PC-3 (cell line): Measurements from ENCODE around the gene PRR14.

ENCODE experiments used
- EZH2 ChIP-seq: fragments of 300-600 bp; sonication (generic); IDR thresholded peaks from one replicate; pipeline ENCODE4 v1.6.1; 2017; ENCODE audit warnings: antibody characterized with exemption, mild to moderate bottlenecking, low read length; ENCODE audit not compliant: unreplicated experiment
- EZH2phosphoT487 ChIP-seq: fragments of 300-600 bp; sonication (generic); IDR thresholded peaks from 2 replicates; pipeline ENCODE4 v1.6.1; 2018; ENCODE audit warnings: mild to moderate bottlenecking, antibody characterized with exemption, low read length, borderline replicate concordance
- TF ChIP-seq, protein P1 (sequence below): fragments of 300-600 bp; sonication (generic); conservative IDR thresholded peaks from 2 replicates; pipeline ENCODE4 v1.5.1; 2017; ENCODE audit warnings: antibody characterized with exemption, low read depth, mild to moderate bottlenecking, low read length

DNA sequence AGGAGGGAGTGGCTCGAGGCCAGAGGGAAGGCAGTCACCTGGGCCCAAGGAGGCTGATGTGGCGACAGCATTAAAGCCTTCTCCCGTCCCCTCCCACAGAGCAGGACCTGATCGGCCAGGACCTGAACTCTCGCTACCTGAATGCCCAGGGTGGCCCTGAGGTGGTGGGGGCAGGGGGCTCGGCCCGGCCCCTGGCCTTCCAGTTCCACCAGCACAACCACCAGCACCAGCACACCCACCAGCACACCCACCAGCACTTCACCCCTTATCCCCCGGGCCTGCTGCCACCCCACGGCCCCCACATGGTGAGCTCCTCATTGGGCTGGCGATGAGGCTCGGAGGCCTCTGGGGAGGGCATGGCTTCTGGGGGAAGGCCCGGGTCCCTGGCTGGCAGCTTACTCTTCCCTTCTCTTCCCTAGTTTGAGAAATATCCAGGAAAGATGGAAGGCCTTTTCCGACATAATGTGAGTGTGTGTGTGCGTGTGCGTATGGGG, 13.9 kb downstream of the PRR14 start:
- TF ChIP-seq, protein P1, sequence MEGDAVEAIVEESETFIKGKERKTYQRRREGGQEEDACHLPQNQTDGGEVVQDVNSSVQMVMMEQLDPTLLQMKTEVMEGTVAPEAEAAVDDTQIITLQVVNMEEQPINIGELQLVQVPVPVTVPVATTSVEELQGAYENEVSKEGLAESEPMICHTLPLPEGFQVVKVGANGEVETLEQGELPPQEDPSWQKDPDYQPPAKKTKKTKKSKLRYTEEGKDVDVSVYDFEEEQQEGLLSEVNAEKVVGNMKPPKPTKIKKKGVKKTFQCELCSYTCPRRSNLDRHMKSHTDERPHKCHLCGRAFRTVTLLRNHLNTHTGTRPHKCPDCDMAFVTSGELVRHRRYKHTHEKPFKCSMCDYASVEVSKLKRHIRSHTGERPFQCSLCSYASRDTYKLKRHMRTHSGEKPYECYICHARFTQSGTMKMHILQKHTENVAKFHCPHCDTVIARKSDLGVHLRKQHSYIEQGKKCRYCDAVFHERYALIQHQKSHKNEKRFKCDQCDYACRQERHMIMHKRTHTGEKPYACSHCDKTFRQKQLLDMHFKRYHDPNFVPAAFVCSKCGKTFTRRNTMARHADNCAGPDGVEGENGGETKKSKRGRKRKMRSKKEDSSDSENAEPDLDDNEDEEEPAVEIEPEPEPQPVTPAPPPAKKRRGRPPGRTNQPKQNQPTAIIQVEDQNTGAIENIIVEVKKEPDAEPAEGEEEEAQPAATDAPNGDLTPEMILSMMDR: no peak
- TF ChIP-seq EZH2 (no peak), EZH2phosphoT487 (no peak)
